Jurkat, Clone E6-1 (cell line): ENCODE measurements around the gene MACF1.

ENCODE experiments used
- DNase-seq: peaks from one replicate; pipeline ENCODE4 v3.0.0-alpha.2; 2011; ENCODE audit warnings: low read depth, low spot score
- H3K4me3 ChIP-seq: 2 replicates; pipeline ENCODE4 v1.5.1; 2011; ENCODE audit warnings: mild to moderate bottlenecking, low read length, control low read depth, moderate library complexity

Gene MACF1

GRCh38 chr1:39239968-39240367 is 35.5 kb downstream of the MACF1 start:
- no peak overlapping the region for H3K4me3 ChIP-seq
- DNase-seq = no peak

GRCh38 chr1:39243302-39243701 is 38.8 kb downstream of the MACF1 start:
- no peak overlapping the region for H3K4me3 ChIP-seq
- DNase-seq = no peak

DNA sequence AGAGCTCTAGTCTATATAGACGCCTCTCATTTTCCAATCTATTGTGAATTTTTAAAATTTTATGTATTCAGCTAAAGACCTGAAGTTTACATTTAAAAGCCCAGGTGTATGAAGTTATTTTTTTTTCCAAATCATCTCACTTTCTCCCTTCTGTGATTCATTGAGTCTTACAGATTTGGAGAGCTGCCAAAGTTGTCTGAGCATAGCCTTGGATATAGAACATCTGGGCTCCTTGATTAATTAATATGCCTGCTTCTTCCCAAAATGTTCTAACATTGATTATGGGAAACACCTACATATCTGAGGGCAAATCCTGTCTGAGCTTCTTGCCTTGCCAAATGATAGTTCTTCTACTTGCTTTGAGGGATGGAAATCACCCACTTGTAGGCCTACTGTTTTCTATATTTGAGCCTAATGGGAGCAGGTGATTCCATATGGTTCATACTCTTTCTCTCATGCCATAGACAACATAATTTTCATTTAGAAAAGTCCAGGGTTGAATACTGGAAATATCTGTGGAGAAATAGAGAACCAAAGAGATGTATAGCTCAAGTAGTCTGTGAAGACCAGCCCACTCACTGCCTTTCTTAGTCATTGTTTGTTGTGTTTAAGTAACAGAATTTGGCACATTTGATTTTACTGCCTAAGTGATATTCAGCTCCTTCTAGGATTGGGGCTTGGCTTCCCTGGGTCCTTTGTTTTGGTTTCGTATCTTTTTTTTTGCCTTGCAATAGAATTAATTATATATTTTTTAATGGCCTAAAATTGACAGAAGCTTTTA is 46.2 kb downstream of the MACF1 start:
- no peak overlapping the region for H3K4me3 ChIP-seq

GRCh38 chr1:39255222-39255621 is 50.7 kb downstream of the MACF1 start:
- DNase-seq = no peak
- H3K4me3 ChIP-seq = no peak overlapping the region

More for the DNA sequence above, 46.2 kb downstream of the MACF1 start:
- DNase-seq = no peak

DNA sequence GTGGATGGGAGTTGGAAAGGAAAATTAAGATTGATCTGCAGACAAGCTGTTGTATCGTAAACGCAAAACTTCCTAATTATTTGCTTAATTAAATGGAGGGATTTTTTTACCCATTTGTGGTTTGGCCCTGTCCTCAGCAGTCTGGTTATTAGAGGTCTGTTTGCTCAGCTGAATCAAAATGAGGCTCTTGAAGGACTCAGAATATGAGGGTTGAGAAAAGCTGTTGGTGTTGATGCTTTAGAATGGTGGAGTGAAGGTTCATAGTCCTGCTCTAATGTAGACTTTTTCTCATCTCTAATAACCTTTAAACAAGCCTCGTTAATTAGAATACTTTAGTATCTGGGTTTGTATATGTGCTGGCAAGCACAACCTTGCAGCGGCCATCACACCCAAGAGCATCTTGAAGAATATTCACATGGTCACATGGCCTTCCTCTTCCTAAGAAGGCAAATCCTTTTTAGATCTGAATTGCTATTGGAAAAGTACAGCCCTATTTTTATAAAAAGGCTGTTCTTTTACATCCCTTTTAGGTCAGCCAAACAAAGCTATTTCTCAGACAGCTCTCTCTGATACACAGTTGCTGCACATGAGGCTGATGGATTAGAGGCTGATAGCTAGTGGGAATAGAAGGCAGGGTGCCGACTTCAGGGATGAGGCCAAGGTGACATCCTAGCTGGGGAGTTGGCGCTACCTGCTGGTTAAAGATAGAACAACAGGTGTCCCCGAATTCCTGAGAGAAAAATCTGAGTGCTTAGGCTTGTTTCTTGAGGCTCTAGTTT is 53.8 kb downstream of the MACF1 start:
- peak; percentile 58 for DNase-seq
- H3K4me3 ChIP-seq = no peak overlapping the region

DNA sequence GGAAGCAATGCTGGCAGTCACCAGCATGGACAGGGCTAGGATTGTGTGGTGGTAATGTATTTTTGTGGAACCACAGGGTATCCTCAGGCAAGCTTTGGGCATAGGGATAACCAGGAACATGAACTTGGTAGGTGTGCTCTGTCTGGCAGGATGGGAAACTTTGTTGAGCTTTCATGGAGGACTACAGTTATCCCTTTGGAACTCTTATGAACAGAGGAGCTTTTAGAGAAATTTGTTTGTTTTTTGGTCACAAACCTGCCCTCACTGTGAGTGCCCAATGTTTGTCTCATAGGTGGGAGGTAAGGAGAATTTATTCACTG is 54.4 kb downstream of the MACF1 start:
- DNase-seq = no peak

GRCh38 chr1:39261712-39262221 is 57.3 kb downstream of the MACF1 start:
- H3K4me3 ChIP-seq = no peak overlapping the region
- DNase-seq = peak; percentile 49

More for the DNA sequence above, 54.4 kb downstream of the MACF1 start:
- H3K4me3 ChIP-seq = no peak overlapping the region

DNA sequence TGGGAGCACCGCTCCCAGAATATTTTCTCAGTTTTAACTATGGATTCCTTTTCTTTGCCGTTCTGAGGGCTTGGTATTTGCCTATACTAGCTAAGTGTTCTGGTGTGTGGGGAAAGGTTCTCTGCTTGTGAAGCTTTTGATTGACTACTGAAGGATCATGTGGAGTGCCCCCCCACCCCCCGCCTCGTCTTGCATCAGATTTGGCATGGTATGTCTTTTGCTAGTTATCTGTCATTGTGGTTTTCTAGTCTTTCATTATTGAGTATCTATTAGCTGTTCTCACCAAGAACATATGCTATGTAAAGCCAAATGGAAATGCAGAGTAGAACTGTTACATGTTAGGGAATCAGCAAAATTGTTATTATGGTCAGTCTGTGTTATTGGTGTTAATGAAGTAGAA is 58.3 kb downstream of the MACF1 start:
- DNase-seq = no peak
- no peak overlapping the region for H3K4me3 ChIP-seq

GRCh38 chr1:39266269-39266668 is 61.8 kb downstream of the MACF1 start:
- no peak overlapping the region for H3K4me3 ChIP-seq
- peak; percentile 47 for DNase-seq

GRCh38 chr1:39266792-39267191 is 62.3 kb downstream of the MACF1 start:
- DNase-seq = no peak
- H3K4me3 ChIP-seq = no peak overlapping the region

DNA sequence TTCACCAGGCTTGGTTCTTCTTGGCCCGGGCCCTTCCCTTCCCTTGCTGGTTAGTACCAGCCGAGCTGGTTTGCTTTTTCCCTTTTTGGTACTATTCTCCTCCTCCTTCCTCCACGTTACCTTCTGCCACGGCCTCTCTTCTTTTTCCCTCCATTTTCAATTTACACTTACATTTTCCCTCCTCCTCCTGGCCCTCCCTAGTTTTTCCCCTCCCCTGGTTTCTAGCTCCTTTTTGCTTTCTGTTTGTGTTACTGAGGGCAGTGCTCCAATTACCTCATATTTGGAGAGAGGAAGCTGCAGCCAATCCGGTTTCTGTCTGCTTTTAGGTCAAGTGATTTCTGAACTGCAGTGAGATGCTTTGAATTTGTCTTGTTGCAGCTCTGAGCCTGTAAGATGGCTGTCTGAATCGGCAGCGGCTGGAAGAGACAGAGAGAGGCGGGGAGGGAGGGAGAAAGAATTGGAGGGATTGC is 63.7 kb downstream of the MACF1 start:
- no peak overlapping the region for H3K4me3 ChIP-seq

GRCh38 chr1:39268906-39269305 is 64.4 kb downstream of the MACF1 start:
- no peak overlapping the region for H3K4me3 ChIP-seq
- no peak for DNase-seq

More for the DNA sequence above, 63.7 kb downstream of the MACF1 start:
- DNase-seq = no peak

DNA sequence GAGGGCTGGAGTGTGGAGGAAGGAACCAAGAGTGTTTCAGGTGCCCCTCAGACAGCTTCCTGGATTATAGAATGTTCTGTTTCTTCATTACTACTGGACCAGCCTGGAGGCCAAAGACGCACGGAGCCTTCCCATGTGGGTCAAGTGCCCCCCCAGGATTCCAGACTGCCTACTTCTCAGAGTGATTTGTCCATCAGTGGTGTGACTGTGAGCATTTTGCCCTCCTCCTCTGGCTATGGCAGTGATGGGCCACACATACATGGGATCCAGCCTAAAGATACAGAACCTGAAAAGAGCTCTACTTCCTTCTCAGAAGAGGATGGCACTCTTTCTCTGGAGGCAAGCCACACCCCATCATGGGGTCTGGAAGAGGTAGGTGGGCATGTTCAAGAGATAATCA is 64.9 kb downstream of the MACF1 start:
- no peak overlapping the region for H3K4me3 ChIP-seq
- DNase-seq = no peak

DNA sequence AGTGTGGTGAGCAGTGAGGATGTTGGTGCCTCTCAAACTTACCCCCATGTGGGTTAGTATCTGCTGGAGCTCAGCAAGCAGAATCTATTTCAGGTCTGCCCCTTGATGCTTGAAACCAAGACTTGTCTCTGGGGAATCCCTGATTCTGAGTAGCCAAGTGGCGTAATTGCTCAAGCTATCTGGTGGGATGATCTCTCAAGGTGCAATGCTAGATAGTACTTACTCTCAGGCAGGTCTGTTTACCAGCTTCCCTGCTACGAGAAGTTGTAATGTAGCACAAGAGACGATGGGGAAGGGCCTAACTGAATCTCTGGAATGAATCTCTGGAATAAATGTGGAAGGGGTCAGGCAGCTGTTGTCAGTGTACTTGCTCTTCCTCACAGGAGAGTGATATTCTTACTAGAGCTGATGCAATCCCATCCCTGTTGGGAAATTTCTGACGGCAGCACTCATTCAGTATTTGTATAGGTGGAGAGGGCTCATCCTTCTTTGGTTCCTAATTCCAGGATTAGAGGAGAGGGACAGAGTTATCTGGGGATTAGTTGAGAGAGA is 65.4 kb downstream of the MACF1 start:
- H3K4me3 ChIP-seq = no peak overlapping the region
- peak; percentile 22 for DNase-seq

DNA sequence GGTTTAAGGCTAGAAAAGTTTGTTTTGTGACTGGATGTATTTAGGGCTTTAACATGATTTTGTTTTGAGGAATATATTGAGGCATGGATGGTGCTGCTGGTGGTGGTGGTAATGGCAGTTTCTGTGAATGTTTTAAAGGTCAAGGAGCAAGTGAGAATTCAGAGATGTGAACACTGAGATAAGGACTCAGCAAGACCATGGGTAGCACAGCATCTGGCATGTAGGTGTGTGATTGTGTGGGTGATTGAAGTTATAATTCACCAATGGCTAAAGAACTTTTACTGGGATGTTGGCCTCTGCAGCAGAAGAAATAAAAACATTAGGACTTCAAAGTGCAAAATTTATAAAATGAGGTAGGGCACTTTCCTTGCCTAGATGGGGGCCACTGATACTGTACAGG is 65.9 kb downstream of the MACF1 start:
- H3K4me3 ChIP-seq = no peak overlapping the region
- DNase-seq = no peak

DNA sequence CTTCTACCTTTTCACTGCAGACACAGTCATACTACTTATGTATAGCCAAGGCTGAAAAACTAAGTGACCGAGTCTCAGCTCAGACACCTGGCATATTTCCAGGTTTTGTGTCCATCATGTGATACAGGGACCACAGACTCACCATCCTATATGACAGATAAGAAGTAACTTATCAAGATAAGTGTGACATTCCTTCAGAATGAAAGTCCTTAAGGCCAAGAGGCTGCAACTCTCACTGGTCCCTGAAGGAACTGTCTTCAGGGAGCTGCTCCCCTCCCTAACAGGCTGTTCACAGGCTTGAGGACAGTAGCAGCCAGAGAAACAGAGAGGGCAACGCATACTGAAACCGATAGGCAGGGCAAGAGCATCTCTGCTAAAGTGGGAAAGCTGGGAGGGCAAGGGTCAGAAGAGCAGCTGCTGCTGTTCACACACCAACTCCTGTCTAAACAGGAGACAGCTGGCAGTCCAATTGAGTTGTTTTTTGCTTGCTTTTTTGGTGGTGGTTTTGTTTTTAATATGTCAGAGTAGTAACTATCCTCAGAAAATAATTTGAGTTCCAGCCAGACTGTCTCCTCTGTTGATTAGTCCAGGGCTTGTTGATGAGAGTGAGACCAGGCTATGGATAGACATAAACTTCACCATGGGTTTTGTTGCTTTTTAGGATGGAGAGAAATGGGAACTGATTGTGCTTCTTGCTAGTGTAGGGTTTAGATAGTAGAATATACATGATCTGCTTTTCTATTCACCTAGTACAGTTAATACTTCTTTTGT is 67.7 kb downstream of the MACF1 start:
- no peak for DNase-seq
- no peak overlapping the region for H3K4me3 ChIP-seq

DNA sequence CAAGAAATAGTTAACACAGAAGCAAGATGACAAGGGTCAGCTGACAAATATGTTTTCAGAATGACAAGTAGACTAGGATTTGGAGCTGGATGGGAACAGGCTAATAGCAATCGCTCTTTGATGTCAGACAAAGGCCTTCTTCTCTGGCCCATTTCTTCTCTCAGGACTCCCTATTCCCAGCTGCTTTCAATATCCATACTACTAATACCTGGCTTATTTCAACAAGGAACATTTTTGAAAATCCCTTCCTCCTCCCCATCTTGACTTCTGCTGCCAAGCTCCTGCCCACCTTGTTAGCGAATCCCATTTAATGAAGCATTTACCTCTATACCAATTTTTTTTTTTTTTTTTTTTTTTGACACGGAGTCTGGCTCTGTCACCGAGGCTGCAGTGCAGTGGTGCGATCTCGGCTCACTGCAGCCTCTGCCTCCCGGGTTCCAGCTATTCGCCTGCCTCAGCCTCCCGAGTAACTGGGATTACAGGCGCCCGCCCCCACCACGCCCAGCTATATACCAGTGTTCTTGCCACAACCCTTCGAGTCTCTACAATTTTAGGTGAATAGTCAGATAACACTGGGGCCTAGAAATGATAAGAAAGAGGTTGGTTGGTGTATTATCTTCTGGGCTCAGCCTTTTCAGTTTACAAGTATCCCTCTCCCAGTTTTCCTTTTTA is 68.4 kb downstream of the MACF1 start:
- DNase-seq = no peak
- no peak overlapping the region for H3K4me3 ChIP-seq

GRCh38 chr1:39275836-39276507 is 71.5 kb downstream of the MACF1 start:
- no peak overlapping the region for H3K4me3 ChIP-seq
- no peak for DNase-seq
